Cerebellar cortex (tissue), 1 donor: ENCODE measurements around the gene PHLPP2.
A peak's percentile ranks its signal among the peaks of the same experiment; 100 is the strongest.
"Not testable (repeated sequence)": the region's sequence is repeated elsewhere in the genome, so short reads cannot be mapped to it uniquely, and the experiment has no call there.

Experiments
- DNase-seq: peaks from one replicate; pipeline ENCODE4 v3.0.0-alpha.2; 2015; ENCODE audit warnings: low spot score

The PHLPP2 gene

DNA sequence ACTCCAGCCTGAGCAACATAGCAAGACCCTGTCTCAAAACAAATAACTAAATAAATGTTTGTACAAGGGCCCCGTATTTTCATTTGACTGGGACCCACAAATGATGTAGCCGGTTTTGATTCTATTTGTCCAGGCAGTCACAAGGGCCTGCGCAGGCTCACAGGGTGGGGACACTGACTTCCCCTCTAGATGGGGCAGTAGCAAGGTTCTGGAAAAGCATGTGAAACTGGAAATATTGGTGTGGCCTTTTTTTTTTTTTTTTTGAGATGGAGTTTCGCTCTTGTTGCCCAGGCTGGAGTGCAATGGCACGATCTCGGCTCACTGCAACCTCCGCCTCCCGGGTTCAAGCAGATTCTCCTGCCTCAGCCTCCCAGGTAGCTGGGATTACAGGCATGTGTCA, 109.5 kb downstream of the PHLPP2 start:
- not testable (repeated sequence) for DNase-seq

DNA sequence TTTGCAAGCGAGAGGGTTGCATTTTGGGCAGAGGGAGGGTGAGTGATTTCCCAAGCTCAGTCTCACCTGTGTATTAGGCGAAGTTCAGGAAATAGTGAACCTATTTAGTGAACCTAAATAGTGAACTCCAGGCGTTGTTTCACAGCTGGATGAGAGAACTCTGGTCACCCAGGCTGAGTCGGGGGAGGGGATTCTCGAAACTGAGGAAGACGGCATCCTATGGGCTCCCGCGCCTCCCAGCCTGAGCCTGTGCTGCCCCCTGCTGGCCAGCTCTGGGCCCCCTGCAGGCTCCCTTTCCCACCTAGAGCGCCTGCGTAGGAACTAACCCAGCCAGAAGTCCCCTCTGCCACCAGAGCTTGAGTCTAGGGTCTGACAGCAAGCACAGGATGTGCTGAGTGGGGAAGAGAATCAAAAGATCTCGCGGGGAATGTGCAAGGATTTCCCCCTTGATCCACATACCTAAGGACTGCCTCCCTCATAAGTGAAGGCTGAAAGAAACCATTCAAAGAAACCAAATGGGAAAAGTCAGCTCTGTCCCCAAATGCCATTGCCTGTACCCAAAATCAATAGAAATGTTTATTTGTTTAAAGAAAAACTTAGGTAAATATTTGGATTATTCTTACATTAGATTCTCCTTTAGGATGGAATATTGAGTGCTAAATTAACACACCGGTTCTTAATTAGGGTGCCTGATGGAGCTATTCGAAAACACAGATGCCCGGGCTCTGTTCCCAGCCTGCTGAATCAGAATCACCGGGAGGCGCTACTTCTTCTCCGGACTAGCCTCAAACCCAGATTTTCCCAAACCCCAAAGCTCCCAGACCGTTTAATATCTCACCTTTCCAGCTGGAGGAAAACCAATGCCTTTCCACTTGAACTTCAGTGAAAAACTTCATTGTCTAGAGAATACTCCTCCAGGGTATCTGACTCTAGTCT, 113.3 kb downstream of the PHLPP2 start:
- DNase-seq = peak; percentile 43

DNA sequence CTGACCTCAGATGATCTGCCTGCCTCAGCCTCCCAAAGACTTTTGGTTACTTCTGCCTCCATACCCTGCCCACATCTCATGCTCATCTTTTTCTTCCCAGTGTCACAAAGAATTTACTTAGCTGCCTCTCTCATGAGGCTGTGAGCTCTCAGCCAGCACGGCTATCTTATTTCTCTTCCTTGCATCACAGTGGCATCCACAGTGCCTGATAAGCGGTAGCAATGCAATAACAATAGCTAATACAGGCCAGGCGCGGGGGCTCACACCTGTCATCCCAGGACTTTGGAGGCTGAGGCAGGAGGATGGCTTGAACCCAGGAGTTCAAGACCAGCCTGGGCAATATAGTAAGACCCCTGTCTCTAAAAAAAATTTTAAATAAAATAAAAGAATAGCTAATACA, 114.1 kb downstream of the PHLPP2 start:
- no peak for DNase-seq

DNA sequence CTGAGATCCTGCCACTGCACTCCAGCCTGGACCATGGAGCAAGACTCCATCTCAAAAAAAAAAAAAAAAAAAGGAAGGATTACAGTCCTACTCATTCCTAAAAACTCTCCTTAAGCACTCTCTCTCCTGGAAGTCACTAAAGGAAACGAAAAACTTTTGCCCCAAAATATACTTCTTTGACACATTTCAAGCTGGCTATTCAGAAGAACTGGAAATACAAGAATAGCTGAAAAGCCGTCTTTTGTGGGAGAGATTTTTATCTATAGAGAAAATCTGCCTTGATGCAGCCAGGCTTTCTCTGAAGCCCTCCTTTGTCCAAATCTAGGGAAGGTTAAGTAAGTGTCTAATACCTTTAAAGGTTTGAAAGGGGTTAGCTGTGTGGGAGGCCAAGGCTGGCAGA, 115.4 kb downstream of the PHLPP2 start:
- DNase-seq = no peak

DNA sequence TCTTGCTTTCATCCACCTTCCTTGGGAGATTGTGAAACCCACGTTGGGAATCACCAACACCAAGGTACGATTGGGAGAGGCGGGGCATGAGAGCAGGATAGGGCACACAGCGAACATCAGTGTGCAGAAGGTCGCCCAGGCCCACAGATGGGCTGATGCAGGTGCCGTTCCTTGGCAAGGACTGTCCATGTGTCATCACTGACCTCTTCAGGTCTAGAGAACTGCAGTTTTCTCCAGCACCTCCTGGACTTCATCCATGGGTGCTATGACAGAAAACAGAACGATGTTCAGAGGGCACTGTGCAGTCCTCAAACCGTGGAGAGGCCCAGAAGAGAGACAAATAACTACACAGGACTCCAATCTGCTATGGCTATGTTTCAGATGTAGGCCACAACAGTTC, 123.7 kb downstream of the PHLPP2 start:
- DNase-seq = no peak

DNA sequence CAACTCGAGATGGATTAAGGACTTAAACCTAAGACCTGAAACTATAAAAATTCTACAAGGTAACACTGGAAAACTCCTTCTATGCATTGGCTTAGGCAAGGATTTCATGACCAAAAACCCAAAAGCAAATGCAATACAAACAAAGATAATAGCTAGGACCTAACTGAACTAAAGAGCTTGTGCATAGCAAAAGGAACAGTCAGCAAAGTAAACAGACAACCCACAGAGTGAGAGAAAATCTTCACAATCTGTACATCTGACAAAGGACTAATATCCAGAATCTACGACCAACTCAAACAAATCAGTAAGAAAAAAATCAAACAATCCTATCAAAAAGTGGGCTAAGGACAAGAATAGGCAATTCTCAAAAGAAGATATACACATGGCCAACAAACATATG, 126.1 kb downstream of the PHLPP2 start:
- DNase-seq = not testable (repeated sequence)

DNA sequence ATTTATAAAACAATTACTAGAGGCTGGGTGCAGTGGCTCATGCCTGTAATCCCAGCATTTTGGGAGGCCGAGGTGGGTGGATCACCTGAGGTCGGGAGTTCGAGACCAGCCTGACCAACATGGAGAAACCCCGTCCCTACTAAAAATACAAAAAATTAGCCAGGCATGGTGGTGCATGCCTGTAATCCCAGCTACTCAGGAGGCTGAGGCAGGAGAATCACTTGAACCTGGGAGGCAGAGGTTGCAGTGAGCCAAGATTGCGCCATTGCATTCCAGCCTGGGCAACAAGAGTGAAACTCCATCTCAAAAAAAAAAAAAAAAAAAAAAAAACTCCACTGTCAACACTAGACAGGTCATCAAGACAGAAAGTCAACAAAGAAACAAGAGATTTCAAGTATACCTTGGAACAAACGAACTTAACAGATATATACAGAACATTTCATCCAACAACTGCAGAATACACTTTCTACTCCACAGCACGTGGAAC, 129.1 kb downstream of the PHLPP2 start:
- DNase-seq = not testable (repeated sequence)
